Epithelial cell of esophagus (primary cell): ENCODE measurements around the gene FASTKD2.

ENCODE experiments used
- DNase-seq: peaks from one replicate; pipeline ENCODE4 v3.0.0; 2010; ENCODE audit warnings: low read depth
- H3K4me3 ChIP-seq: 2 replicates; pipeline ENCODE4 v1.5.1; 2011; ENCODE audit warnings: mild to moderate bottlenecking, low read length, control low read depth
- TF ChIP-seq, protein P1 (sequence below): IDR thresholded peaks from 2 replicates; pipeline ENCODE4 v1.5.1; 2011; ENCODE audit warnings: low read depth, mild to moderate bottlenecking, low read length, control low read depth, inconsistent platforms; ENCODE audit not compliant: insufficient read depth; ENCODE audit errors: missing control alignments

FASTKD2 gene

DNA sequence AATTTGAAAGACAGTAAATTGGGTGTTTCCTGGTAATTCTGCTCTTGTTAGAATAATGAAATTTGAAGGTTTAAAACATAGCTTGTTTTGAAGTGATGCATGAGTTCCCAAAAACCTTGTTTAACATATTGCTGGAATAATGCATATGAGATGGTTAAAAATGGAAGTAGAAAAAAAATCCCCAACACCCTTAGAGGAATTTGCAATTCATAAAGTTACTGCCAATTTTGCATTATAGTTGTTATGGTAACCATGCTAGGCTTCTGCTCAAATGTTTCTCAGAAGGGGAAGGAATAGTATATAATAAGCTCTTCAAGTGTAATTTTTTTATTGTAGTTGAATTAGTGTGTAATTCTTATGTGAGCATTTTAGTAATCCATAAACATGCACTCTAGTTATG lies 49.1 kb downstream of the FASTKD2 start:
- TF ChIP-seq, protein P1, sequence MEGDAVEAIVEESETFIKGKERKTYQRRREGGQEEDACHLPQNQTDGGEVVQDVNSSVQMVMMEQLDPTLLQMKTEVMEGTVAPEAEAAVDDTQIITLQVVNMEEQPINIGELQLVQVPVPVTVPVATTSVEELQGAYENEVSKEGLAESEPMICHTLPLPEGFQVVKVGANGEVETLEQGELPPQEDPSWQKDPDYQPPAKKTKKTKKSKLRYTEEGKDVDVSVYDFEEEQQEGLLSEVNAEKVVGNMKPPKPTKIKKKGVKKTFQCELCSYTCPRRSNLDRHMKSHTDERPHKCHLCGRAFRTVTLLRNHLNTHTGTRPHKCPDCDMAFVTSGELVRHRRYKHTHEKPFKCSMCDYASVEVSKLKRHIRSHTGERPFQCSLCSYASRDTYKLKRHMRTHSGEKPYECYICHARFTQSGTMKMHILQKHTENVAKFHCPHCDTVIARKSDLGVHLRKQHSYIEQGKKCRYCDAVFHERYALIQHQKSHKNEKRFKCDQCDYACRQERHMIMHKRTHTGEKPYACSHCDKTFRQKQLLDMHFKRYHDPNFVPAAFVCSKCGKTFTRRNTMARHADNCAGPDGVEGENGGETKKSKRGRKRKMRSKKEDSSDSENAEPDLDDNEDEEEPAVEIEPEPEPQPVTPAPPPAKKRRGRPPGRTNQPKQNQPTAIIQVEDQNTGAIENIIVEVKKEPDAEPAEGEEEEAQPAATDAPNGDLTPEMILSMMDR, result no peak
- no peak for DNase-seq
- H3K4me3 ChIP-seq, result no peak overlapping the region

DNA sequence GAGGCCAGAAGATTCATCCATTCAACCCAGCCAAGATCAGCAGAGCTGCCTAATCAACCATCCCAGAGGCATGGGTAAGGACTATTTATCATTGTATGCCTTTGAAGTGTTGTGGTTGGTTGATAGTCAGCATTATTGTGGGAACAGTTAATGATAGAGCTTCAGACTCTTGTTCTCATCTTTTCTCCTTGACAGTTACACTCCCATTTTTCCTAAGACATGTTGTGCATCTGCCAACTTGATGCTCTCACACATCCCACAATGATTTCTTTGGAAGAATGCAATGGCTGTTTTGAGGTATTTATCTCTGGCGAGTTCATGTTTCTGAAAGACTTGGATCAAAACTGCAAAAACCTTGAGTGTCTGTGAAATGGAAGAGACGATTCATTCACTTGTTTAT lies 55.4 kb downstream of the FASTKD2 start:
- no peak for DNase-seq
- TF ChIP-seq, protein P1, result no peak
- no peak overlapping the region for H3K4me3 ChIP-seq

DNA sequence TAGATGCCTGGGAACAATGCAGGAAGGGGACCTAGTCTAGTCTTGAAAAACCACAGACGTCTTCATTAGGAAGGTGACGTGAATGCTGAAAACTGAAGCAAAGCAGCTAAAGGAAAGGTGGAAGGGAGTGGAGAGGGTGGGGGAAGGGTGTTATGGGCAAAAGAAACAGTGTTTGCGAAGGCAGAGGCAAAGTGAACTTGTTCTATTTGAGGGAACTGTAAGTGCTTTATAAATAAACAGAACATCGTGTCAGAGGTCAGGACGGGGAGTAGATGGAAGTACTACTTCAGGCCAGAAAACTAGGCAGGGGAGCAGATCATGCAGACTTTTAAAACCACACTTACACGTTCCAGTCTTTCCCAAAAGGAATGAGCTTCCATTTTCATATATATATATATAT lies 57.8 kb downstream of the FASTKD2 start:
- TF ChIP-seq, protein P1, result no peak
- no peak for DNase-seq
- no peak overlapping the region for H3K4me3 ChIP-seq

DNA sequence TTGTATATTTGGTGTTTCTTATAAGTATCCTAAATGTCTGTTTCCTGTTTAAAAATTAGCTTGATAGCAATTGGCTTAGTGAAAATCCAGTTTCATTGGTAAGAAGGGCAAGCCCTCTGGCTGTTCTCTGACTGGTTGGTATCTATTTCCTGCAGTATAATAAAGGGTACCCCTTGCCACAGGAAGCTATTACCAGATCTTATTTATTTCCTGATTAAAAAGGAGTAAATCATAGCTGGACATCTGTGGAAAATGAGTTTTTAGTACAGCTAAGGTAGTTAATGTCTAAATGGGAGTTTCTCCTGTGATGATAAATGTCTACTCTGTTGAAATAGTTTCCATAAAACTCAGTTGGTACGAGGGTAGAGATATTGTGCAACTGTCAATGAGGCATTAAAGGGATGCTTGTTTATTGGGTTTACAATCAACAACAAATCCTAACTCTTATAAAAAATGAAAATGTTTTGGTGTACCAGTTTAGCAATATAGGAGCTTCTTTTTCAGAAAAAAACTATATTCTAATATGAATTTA lies 58.7 kb downstream of the FASTKD2 start:
- TF ChIP-seq, protein P1, result no peak
- H3K4me3 ChIP-seq, result no peak overlapping the region
- no peak for DNase-seq

DNA sequence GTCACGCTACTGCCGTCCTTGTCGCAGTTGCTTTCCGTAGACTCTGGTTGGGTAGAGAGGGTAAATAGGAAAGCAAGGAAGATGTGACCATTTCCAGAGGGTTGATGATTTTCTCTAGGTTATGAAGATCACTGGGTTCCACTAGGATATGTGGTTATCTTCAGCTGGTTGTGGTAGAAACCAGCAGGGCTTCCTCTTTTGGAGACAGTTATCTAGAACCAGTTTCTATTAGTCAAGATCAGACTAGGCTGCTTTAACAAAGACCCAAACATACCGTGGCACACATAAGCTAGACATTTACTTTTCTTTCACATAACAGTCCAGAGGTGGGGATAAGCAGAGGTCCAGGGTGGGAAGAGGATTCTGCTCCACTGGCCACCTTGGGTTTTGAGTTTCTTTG lies 59.6 kb downstream of the FASTKD2 start:
- no peak overlapping the region for H3K4me3 ChIP-seq
- TF ChIP-seq, protein P1, result no peak
- DNase-seq, result no peak

DNA sequence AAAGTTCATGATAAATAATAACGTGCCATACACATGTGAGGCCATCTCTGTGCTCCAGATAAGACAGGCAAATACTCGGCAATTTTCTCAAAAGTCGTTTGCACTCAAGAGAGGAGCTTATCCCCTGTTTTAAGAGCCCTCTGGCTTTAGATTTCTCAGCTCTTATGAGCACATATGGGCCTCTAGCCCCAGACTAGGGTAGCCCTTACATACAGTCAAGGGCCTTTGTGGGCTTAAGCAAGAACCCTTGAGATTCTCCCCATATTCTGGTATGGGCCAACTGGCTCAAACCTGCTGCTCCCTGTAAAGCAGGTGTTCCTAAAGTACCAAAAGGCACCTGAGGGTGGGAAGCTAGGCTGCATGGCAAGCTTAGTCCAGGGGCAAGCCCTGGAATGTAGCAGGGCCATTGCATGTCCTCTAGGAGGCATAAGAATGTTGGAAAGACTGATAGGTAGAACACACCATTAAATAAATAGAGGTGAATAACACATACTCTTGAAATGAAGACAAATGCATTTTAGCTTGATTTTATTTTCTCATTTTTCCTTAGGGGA lies 66.1 kb downstream of the FASTKD2 start:
- no peak for DNase-seq
- no peak overlapping the region for H3K4me3 ChIP-seq
- TF ChIP-seq, protein P1, result no peak

DNA sequence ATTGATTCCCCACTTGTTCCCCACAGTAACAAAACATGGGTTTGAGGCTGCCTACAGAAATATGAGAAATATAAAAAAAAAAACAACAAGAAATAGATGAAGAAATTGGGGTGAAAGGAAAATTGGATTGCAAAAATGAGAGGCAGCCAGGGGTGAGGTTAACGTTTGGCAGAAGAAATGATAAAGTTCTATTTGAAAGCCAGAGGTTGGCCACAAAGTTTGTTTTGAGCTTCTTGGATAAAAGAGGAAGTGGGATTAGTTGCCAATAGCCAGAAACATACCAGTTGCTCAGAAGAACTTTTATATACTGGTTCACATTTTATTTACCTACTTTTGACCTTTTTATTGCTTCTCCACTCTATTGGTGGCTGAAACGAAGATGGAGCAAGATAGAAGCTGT lies 67.5 kb downstream of the FASTKD2 start:
- DNase-seq, result no peak
- TF ChIP-seq, protein P1, result no peak
- H3K4me3 ChIP-seq, result no peak overlapping the region
